Activated T-helper 1 cell treated with Interleukin-2 at 50 U/mL for 16 hours (primary cell): Measurements from ENCODE around the gene RBM38.
"Not testable (repeated sequence)": the region's sequence is repeated elsewhere in the genome, so short reads cannot be mapped to it uniquely, and the experiment has no call there.

Experiments used
- DNase-seq: peaks from one replicate; pipeline ENCODE4 v3.0.0-alpha.2; 2020; ENCODE audit warnings: low read depth

Gene RBM38

DNA sequence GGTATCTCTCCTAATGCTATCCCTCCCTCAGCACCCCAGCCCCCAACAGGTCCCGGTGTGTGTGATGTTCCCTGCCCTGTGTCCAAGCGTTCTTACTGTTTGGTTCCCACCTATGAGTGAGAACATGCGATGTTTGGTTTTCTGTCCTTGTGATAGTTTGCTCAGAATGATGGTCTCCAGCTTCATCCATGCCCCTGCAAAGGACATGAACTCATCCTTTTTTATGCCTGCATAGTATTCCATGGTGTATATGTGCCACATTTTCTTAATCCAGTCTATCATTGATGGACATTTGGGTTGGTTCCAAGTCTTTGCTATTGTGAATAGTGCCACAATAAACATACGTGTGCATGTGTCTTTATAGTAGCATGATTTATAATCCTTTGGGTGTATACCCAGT lies 28.3 kb downstream of the RBM38 start:
- DNase-seq, result not testable (repeated sequence)

DNA sequence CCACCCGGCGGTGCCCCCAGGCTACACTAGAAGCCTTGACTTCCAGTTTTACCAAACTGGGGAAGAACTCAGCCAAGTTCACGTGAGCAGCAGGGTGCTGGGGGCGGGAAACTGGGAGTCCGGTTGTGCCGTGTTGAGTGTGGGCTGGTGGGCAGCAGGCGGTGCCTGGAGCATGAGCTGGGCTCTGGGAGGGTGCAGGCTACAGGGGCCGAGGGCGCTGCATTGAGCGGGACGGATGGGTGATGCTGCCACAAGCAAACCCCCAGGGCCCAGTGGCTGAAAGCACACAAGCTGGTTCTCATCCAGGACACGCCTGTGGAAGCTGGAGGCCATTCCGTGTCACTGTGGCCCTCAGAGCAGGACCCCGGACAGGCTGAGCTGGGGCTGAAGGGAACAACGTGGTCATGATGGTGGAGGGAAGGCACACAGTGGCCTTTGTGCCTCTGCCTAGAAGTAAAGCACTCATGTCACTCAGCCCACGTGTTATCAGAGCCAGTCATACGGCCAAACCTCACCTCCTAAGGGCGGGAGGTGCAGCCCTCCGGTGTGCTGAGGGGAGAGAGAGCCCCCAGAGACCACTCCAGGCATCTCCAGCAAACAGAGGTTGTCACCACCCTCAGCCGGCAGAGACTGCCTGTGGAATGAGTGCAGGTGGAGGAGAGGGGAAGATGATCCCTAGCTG lies 29.5 kb downstream of the RBM38 start:
- no peak for DNase-seq

DNA sequence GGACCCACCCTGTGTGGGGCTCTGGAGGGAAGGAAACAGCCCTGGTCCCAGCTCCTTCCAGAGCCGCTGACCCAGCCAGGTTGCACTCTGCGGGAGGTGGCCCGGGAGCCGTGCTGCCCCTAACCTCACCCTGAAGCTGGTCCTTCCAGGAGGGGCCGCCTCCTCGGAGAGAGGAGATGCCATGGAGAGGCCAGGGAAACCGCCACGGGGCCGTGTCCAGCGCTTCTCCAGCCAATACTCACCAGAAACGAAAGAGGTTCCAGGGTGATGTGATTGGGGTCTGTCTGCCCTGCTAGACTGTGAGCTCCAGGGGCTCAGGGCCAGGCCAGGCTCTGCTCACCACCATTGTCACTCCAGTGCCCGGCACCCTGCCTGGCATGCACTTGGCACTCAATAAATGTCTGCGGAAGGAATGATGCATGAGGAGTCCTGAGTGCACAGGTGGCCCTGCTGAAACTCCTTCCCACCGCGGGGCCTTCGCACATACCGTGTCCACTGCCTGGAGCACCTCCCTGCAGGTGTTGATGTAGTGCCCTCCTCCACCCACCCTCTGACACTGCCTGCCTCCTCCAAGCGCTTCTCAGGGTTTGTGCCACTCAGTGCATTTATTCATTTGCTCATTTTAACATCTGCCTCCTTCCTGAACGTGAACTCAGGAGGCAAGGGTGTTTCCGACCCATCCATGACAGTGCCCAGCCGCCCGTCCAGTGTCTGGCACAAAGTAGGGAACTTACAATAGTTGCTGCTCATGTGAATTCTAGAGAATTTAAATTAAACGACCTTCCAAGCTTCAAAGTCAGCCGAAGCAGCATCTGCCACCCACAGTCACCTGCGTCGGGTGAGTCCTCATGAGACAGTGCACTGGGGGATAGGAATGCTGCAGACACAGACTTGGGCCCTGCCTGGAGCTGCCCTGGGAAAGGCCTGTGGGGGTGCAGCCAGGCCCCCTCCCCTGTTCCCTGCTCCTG lies 30.3 kb downstream of the RBM38 start:
- no peak for DNase-seq

DNA sequence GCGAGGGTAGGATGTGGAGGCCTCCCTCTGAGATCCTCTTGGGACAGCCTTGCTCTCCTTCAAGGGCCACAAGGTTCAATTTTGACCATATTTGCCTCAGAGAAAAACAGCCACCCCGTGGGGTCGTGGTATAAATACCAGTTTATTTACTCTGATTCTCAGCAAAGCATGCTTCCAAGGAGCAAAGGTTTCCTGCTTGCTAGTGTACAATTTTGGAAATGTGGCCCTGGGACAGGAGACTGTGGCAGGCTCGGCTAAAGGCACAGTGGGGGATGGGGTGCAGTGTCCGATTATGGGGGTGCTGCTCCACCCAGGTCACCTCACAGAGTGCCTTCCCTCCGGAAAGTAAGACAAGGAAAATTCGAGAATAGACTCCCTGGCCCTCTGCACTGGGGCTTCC lies 31.1 kb downstream of the RBM38 start:
- DNase-seq, result no peak

DNA sequence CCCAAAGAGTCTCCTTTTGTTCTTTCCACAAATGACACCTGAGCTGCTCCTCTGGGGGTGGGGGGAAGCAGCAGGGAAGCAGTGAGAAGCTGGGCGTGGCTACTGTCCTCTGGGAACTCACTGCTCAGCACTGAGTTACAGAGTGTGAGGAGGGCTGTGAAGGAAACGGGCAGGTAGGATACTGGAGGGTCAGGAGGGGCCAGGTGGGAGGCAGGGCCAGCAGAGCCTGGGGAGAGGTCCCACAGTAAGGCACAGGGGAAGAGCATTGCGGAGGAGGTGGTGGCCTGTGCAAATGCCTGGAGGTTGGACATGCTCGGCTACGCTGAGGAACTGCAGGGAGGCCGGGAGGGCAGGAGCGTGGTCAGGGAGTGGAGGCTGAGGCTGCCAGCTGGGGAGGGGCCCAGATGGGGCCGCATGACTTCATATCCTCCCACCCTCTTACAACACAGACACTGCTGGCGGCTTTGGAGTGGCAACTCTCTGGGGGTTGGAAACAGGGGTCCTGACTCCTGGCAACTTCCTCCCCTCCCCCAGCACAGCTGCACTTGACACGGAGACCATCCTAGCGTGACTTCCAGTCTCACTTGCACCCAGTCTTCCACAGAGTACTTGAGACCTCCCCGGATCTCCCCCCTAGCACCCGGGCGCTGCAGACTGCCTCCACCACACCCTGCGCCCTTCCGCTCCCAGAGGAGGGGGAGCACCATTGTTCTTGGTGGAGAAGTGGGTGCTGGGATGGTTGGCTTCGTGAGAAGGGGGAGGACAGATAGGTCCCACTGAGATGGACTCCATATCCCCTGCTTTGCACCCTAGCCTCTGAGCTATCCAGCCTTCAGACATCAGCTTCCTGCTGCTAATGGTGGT lies 34.2 kb downstream of the RBM38 start:
- no peak for DNase-seq

DNA sequence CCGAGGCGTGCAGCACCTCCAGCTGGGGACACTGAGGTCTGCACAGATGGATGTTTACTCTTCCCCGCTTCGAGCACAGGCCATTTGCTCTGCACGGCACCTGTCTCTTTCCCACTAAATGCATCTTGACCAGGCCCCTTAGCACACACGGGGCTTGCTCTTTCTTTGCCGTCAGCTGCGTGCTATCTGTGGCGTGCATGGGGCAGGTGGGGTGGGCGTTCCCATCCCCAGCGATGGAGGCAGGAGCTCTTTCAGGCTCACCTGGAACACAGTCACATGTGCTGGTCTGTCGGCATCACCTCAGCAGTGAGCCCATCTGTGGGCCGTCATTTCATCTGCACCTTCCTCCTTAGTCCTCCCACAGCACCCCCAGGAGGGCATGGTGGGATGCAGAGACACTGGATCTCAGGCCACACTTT lies 35.1 kb downstream of the RBM38 start:
- no peak for DNase-seq

DNA sequence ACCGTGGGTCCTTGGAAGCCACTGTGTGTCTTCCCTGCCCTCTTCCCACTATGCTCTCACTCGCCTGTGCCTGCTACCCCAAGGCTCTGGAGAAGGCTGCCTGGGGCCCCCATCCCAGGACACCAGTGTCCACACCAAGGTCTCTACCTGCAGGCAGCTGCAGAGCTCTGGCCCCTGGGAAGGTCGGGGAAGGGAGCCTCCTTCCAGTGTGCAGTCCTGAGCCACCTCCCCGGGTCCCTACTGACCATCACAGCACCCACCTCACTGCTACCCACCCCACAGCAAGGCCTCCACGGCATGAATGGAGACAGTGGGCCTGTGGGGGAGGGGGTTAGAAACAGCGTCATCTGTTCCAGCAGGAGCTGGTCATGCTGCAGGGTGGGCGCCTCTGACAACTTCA lies 35.6 kb downstream of the RBM38 start:
- DNase-seq, result no peak

DNA sequence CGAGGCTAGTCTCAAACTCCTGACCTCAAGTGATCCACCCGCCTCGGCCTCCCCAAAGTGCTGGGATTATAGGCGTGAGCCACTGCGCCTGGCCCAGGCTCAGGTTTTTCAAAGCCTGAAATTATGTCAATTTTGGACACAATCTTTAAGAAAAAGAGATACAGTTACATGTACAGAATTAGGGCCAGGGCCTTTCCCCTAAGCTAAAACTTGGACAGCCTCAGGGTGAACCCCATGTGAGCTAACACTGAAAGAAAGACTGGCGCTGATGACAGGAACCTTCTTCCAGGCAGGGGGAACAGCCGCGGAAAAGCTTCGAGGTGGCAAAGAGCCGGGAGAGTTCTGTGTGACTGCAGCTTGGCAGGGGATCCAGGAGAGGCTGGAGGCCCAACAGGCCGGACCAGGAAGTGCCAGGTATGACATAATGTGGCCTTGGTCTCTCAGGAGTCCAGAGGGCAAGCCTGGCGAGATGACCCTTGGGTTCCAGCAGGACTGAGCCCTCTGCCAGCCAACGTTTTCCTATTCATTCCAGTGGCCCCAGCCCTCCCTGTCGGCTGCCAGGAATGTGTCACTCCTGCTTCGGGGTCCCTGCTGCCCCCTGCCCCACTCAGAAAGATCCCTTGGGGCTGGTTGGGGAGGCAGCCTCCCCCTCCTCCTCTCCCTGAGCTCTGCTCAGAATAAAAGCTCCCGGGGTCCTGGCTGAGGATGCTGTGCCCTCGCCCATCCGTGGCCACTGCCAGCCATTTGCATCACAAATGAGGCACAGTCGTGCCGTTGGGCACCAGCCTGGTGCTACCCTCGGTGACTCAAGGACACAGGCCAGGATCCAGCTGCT lies 37.3 kb downstream of the RBM38 start:
- no peak for DNase-seq

DNA sequence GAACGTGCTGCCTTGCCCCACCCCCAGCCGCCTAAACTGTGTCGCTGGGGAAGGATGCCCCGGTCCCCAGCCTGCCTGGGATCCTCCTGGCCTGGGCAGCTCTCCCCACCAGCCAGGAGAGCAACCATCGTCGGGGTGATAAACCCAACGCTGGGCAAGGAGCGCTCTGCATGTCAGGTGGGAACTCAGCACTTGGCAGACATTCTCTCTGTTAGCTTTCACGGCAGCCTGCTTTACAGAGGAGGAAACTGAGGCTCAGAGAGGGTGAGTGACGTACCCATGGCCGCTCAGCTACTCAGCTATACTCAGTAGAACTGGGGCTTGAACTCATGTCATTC lies 37.9 kb downstream of the RBM38 start:
- DNase-seq, result no peak

DNA sequence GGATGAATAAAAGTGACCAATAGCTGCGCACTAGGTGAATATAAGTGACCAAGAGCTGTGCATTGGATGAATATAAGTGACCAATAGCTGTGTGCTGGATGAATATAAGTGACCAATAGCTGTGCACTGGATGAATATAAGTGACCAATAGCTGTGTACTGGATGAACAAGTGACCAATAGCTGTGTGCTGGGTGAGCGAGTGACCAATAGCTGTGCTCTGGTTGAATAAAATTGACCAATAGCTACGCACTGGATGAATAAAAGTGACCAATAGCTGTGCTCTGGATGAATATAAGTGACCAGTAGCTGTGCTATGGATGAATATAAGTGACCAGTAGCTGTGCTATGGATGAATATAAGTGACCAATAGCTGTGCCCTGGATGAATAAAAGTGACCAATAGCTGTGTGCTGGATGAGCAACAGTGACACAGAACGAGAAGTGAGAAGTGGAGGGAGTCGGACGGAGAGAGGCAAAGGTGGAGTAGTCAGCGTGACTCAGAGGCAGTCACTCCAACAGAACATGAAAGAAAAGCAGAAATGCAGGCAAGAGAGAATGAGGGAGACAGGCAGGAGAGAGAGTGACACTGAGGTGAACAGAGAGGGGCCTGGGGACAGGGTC lies 38.5 kb downstream of the RBM38 start:
- DNase-seq, result no peak

DNA sequence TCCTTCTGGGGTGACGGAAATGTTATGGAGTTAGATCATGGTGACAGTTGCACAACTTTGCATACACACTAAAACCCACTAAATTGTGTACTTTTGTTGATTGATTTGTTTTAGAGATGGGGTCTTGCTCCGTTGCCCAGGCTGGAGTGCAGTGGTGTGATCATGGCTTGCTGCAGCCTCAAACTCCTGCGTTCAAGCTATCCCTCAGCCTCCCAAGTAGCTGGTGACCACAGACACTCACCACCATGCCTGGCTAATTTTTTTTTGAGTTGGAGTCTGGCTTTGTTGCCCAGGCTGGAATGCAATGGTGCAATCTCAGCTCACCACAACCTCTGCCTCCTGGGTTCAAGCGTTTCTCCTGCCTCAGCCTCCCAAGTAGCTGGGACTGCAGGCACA lies 39.0 kb downstream of the RBM38 start:
- DNase-seq, result not testable (repeated sequence)

DNA sequence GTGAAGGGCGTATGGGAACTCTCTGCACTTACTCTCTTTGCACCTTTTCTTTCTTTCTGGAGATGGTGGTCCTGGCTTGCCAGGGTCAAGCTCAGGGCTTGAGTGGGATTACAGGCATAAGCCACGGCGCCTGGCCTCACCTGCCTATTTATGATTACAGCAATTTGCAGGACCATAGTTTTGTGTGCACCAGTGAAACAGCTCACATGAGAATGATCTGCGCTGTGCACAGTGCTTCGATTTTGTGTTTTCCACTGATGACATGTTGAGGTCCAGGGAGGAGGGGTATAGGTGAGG lies 40.3 kb downstream of the RBM38 start:
- no peak for DNase-seq

DNA sequence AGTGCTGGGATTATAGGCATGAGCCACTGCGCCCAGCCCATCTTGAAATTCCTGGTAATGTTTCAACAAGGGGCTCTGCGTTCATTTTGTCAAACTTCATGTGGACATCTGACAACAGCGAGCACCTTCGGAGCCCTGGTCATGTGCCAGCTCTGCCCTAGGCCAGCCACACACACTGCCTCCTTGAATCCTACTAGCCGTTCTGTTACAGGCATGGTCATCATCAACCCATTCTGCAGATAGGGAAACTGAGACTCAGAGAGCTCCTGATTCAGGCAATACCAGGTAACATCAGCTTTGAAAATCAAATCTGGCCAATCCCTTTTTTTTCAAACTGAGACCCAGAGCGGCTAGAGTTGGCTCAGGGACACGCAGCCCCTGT lies 41.3 kb downstream of the RBM38 start:
- no peak for DNase-seq

DNA sequence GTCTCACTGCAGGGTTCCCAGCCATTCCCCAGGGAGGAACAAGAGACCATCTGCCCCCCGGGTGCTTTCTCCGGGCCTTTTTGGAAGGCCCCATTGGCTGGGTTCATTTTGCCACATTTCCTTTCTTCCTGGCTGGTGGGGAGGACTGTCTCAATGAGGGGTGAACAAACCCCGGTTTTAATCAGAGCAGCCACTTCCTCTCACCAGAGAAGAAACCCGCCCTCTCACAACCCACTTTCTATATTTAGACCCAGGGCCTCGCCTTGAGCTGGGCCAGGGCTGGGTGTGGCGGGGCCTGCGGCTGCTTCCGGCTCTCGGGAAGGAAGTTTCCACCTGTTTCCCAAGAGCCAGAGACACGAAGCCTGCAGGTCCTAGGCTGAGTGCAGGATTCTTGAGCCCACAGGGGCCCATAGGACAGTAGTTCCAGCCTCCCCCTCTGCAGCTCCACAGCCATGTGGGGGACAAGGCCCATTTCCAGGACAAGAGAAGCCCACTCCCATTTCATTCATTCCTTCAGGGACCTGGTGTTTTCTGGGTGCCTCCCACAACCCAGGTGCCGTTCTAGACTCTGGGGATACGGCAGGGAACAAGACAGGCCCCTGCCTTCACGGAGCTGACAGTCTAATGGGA lies 41.8 kb downstream of the RBM38 start:
- peak; percentile 52 for DNase-seq

DNA sequence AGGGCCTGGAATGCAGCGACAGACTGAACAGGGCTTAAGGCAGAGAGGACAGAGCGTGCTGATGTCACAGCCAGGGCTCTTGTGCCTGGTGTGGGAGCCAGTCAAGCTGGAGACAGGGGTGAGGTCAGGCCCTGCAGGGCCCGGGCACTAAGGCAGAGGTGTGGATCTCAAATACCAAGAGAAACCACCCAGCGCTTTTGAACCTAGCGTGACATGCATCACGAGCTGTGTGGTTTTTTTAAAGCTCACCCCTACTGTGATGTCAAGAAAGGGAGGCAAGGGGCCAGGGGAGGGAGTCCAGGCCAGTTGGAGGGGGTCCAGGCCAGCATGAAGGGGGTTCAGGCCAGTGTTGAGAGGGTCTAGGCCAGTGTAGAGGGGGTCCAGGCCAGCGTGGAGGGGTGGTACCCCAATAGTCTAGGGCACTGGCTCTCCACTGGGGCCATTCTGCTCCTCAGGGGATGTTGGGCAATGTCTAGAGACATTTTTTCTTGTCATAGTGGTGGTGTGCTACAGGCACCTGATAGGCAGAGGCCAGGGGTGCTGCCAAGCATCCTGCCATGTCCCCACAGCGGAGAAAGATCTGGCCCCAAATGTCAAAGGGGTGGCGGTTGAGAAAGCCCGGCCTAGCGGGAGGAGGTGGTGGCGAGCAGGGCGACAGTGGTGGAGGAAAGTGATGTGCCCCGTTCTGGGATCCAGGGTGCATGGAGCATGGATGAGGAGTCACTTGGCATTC lies 42.6 kb downstream of the RBM38 start:
- no peak for DNase-seq

DNA sequence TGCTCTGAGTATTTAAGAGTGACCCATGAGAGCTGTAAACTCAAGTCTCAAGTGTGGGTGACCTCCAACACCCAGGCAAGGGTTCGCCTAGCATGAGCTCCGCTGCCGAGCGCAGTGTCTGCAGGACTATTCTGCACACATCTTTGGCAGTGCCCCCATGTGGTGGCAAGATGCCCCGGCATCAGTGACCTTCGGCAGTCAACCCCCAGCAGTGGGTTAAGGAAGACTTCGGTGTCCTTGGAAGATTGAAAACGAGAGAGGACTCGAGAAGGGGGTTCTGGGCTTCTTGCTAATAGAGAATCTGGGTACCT lies 43.1 kb downstream of the RBM38 start:
- no peak for DNase-seq

DNA sequence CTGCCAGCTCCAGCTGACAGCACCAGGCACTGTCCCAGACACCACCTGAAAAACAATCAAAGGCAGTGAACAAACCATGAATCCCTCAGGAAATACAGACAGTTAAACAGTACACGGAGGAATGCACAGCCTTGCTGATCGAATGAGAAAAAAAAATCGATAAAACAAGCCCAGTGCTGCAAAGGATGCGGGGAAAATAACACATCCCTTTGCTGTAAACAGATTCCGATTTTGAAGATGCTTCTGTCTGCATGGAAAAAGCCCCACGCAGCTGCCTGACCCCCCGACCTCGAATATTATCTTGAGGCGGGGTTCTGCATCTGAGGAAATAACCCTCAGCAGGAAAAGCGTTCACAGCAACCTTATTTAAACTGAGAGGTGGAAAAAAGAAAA lies 43.9 kb downstream of the RBM38 start:
- no peak for DNase-seq

DNA sequence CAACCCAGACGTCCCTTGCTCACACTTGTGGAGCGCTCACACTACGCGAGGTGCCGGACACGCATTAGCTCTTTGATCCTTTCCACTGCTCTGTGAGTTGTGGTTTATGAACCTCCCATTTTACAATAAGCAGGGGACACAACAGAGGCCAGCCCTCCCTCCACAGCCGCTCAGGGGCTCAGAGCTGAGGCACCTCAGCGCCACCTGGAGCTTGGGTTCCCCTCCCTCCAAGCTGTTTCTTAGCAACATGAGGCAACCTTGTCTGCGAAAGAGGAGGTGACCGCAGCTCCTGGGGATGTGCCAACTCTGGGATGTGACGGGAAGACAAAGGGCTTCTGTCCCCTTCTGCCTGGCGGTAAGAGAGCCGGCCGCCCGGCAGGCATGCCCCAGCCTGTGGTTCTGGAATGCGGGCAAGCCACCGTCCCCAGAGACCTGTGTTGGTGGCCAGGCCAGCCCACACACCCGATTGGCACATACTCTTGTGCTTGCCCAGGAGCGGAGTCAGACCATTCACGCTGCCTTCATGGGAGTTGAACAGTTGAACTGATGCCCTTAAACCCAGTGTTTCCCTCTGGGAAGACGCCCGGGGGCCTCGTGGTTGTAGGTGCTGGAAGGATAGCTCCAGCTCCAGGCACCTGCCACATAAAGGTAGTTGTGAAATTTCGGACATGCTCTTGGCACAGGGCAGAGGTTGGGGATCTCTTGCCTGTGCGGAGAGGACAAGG lies 44.5 kb downstream of the RBM38 start:
- DNase-seq, result peak; percentile 21

DNA sequence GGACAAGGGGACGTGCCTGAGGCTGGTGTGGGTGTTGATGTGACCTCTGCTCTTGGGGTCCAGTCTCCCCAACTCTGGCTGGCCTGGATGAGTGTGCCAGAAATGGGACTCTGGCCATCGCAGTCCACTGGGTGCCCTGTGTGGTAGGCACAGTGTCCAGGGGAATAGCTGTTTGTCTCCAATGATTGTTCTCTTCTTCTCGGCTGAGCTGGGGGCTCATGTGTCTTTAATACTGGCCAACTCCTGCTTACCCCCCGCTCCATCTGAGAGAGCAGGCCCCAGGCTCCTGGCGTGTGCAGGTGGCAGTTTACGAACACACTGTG lies 45.0 kb downstream of the RBM38 start:
- DNase-seq, result no peak

DNA sequence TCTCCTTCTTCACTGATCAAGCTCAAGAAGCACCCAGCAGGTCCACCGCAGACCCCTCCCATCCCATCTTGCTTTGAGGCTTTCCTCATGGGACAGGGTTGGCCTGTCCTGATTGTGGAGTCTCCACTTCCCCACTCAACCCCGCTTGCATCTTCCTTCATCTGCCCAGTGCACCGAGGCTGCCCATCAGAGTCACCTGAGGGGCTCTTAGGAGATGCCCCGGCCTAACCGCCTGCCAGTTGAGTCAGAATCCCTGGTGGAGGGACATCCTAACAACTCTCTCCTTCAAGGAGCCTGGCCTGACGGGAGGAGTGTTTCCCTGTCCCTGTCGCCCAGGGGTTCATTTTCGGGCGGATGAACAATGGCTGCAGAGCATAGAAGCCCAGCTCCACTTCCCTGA lies 46.1 kb downstream of the RBM38 start:
- DNase-seq, result no peak
